H1 (cell line): Measurements from ENCODE around the gene VGLL4. TPM values are rescaled to one million over a fixed set of nuclear protein-coding genes. Genes with fewer than 3 reads are reported as not detected.

Experiments used
- CTCF ChIA-PET: fragments of 300-600 bp; sonication (Branson Sonifier 250); formaldehyde crosslinking; loops from one replicate; lab custom pipeline; 2021; ENCODE audit not compliant: partially characterized antibody; lab: Charles Lee
- POLR2A ChIA-PET: fragments of 300-600 bp; sonication (Branson Sonifier 250); formaldehyde crosslinking; loops from one replicate; lab custom pipeline; 2021; ENCODE audit warnings: inconsistent platforms; ENCODE audit not compliant: partially characterized antibody; lab: Charles Lee
- DNase-seq, 2 experiments: peaks; one replicate each; pipeline versions ENCODE4 v3.0.0 to v3.0.0-alpha.2; 2010 to 2022; ENCODE audit warnings: low spot score in 2 of 2, low read depth in 1 of 2, mixed read lengths in 1 of 2
- FAIRE-seq: peaks from 2 replicates; lab custom pipeline; 2011; peaks lifted over from hg19 to GRCh38; lab: Jason Lieb, UNC
- H2AFZ ChIP-seq: 2 replicates; pipeline ENCODE4 v1.8.1; 2012; ENCODE audit warnings: low read length, inconsistent platforms
- H2AK5ac ChIP-seq: 2 replicates; pipeline ENCODE4 v1.6.1; 2013; ENCODE audit warnings: low read depth, low read length
- H2BK120ac ChIP-seq: replicated peaks from 2 replicates; pipeline ENCODE3; 2013; ENCODE audit warnings: low read depth, low read length, inconsistent platforms
- H2BK12ac ChIP-seq: 2 replicates; pipeline ENCODE4 v1.6.1; 2013; ENCODE audit warnings: low read depth, low read length
- H2BK15ac ChIP-seq: 2 replicates; pipeline ENCODE4 v1.6.1; 2013; ENCODE audit warnings: low read length
- H2BK20ac ChIP-seq: 2 replicates; pipeline ENCODE4 v1.6.1; 2013; ENCODE audit warnings: low read length
- H2BK5ac ChIP-seq: 2 replicates; pipeline ENCODE4 v1.6.1; 2013; ENCODE audit warnings: low read depth, low read length
- H3K14ac ChIP-seq: 2 replicates; pipeline ENCODE4 v1.6.1; 2013; ENCODE audit warnings: inconsistent platforms; ENCODE audit not compliant: insufficient read length
- H3K18ac ChIP-seq: 2 replicates; pipeline ENCODE4 v1.6.1; 2013; ENCODE audit warnings: low read length; ENCODE audit errors: extremely low read depth
- H3K23ac ChIP-seq: 2 replicates; pipeline ENCODE4 v1.6.1; 2013; ENCODE audit warnings: inconsistent platforms; ENCODE audit not compliant: insufficient read length
- H3K23me2 ChIP-seq: 2 replicates; pipeline ENCODE4 v1.6.1; 2013; ENCODE audit warnings: low read depth, low read length
- H3K27ac ChIP-seq: 2 replicates; pipeline ENCODE4 v1.6.1; 2011; ENCODE audit warnings: low read depth, low read length, inconsistent platforms
- H3K27me3 ChIP-seq, 4 experiments: replicated peaks in 1 of 4; 1 replicate in 1 of 4; 2 replicates in 3 of 4; pipeline versions ENCODE4 v1.6.1 to v1.8.1; 2011 to 2013; ENCODE audit warnings: low read length in 3 of 4, mild to moderate bottlenecking in 3 of 4, inconsistent platforms in 2 of 4, mixed read lengths in 2 of 4, moderate library complexity in 1 of 4; ENCODE audit not compliant: control insufficient read depth in 3 of 4, insufficient read depth in 3 of 4; ENCODE audit errors: extremely low read depth in 1 of 4
- H3K36me3 ChIP-seq, 4 experiments: 2 replicates each; pipeline versions ENCODE4 v1.6.1 to v1.8.1; 2011 to 2013; ENCODE audit warnings: mild to moderate bottlenecking in 4 of 4, low read length in 3 of 4, moderate library complexity in 2 of 4, control low read depth in 1 of 4, inconsistent platforms in 1 of 4; ENCODE audit not compliant: insufficient read depth in 4 of 4, control insufficient read depth in 2 of 4
- H3K4ac ChIP-seq: replicated peaks from 2 replicates; pipeline ENCODE3; 2013; ENCODE audit warnings: low read length, low read depth, mixed read lengths, inconsistent platforms; ENCODE audit not compliant: insufficient read length
- H3K4me1 ChIP-seq, 4 experiments: replicated peaks in 1 of 4; 1 replicate in 1 of 4; 2 replicates in 3 of 4; pipeline versions ENCODE4 v1.6.1 to v1.8.1; 2011 to 2013; ENCODE audit warnings: low read length in 3 of 4, inconsistent platforms in 2 of 4, mixed read lengths in 1 of 4; ENCODE audit not compliant: insufficient read depth in 4 of 4, control insufficient read depth in 3 of 4
- H3K4me2 ChIP-seq, 2 experiments: 2 replicates each; pipeline versions ENCODE4 v1.6.1 to v1.8.1; 2011 to 2013; ENCODE audit warnings: low read depth in 2 of 2, low read length in 2 of 2, control low read depth in 1 of 2, inconsistent platforms in 1 of 2, mild to moderate bottlenecking in 1 of 2; ENCODE audit not compliant: insufficient read depth in 1 of 2
- H3K4me3 ChIP-seq, 4 experiments: fragments of 200-600, 300-600 bp in 1 of 4; sonication (generic), shearing (Covaris generic), sonication (Bioruptor Twin) in 1 of 4; 2 replicates each; pipeline versions ENCODE4 v1.5.1 to v1.8.1; 2011 to 2016; ENCODE audit warnings: low read length in 4 of 4, low read depth in 3 of 4, control low read depth in 2 of 4, inconsistent platforms in 2 of 4, mild to moderate bottlenecking in 2 of 4, mixed read lengths in 1 of 4, moderate library complexity in 1 of 4; ENCODE audit not compliant: insufficient read depth in 2 of 4; ENCODE audit errors: extremely low read depth in 1 of 4
- H3K56ac ChIP-seq: replicated peaks from 2 replicates; pipeline ENCODE3; 2013; ENCODE audit warnings: low read depth, mild to moderate bottlenecking, mixed read lengths, low read length, inconsistent platforms; ENCODE audit not compliant: insufficient read length
- H3K79me1 ChIP-seq: 2 replicates; pipeline ENCODE4 v1.6.1; 2013; ENCODE audit warnings: low read depth, low read length, control low read depth
- H3K79me2 ChIP-seq, 2 experiments: 2 replicates each; pipeline versions ENCODE4 v1.6.1 to v1.8.1; 2012 to 2013; ENCODE audit warnings: low read length in 2 of 2, mild to moderate bottlenecking in 2 of 2, inconsistent platforms in 1 of 2; ENCODE audit not compliant: insufficient read depth in 2 of 2, control insufficient read depth in 1 of 2
- H3K9ac ChIP-seq, 4 experiments: replicated peaks in 1 of 4; 1 replicate in 1 of 4; 2 replicates in 3 of 4; pipeline versions ENCODE4 v1.6.1 to v1.8.1; 2011 to 2013; ENCODE audit warnings: low read depth in 3 of 4, low read length in 3 of 4, control low read depth in 2 of 4, mild to moderate bottlenecking in 2 of 4, moderate library complexity in 2 of 4, inconsistent platforms in 1 of 4; ENCODE audit errors: extremely low read depth in 1 of 4
- H3K9me3 ChIP-seq, 2 experiments: 2 replicates each; pipeline versions ENCODE4 v1.6.1 to v1.8.1; 2012 to 2013; ENCODE audit warnings: mild to moderate bottlenecking in 2 of 2, moderate library complexity in 2 of 2, control low read depth in 1 of 2, inconsistent platforms in 1 of 2, low read depth in 1 of 2, low read length in 1 of 2, mixed read lengths in 1 of 2; ENCODE audit not compliant: insufficient read depth in 2 of 2
- H4K20me1 ChIP-seq, 2 experiments: replicated peaks in 1 of 2; 2 replicates each; pipeline versions ENCODE3 to v1.8.1; 2011 to 2013; ENCODE audit warnings: inconsistent platforms in 2 of 2, low read length in 2 of 2, mild to moderate bottlenecking in 1 of 2; ENCODE audit not compliant: insufficient read depth in 2 of 2, control insufficient read depth in 1 of 2
- H4K5ac ChIP-seq: 2 replicates; pipeline ENCODE4 v1.6.1; 2013; ENCODE audit warnings: low read length, low read depth, mixed read lengths, inconsistent platforms; ENCODE audit not compliant: insufficient read length
- H4K8ac ChIP-seq: 2 replicates; pipeline ENCODE4 v1.8.0; 2013; ENCODE audit warnings: mild to moderate bottlenecking, moderate library complexity, low read length, inconsistent platforms; ENCODE audit not compliant: insufficient read depth; ENCODE audit errors: extremely low read depth
- H4K91ac ChIP-seq: replicated peaks from 2 replicates; pipeline ENCODE3; 2013; ENCODE audit warnings: low read length, mixed read lengths, inconsistent platforms; ENCODE audit not compliant: insufficient read length
- ASH2L ChIP-seq: fragments of 200-600, 300-600 bp; sonication (generic); IDR thresholded peaks from one replicate; pipeline ENCODE4 v1.7.1; 2017; ENCODE audit warnings: low read length
- CEBPB ChIP-seq: IDR thresholded peaks from 2 replicates; pipeline ENCODE4 v1.6.1; 2012; ENCODE audit warnings: low read depth, low read length
- EGR1 ChIP-seq: IDR thresholded peaks from 2 replicates; pipeline ENCODE4 v1.6.1; 2011; ENCODE audit warnings: low read depth, low read length, borderline replicate concordance
- EP300 ChIP-seq, 2 experiments: IDR thresholded peaks; 1 replicate in 1 of 2; 2 replicates in 1 of 2; pipeline ENCODE4 v1.6.1; 2011 to 2012; ENCODE audit warnings: low read depth in 2 of 2, low read length in 2 of 2, mild to moderate bottlenecking in 2 of 2, borderline replicate concordance in 1 of 2, inconsistent platforms in 1 of 2, moderate library complexity in 1 of 2
- RNF2 ChIP-seq: fragments of 200-900, 300-1000 bp; sonication (generic); IDR thresholded peaks from 2 replicates; pipeline ENCODE4 v1.7.1; 2016; ENCODE audit warnings: borderline replicate concordance, low read depth, mild to moderate bottlenecking, antibody characterized with exemption, low read length; ENCODE audit not compliant: poor library complexity, severe bottlenecking; ENCODE audit errors: missing control alignments
- SIN3A ChIP-seq, 2 experiments: IDR thresholded peaks in 1 of 2; conservative IDR thresholded peaks in 1 of 2; 2 replicates each; pipeline ENCODE4 v1.6.1; 2011 to 2012; ENCODE audit warnings: low read length in 2 of 2, improper control_type of control experiment in 1 of 2, low read depth in 1 of 2, mild to moderate bottlenecking in 1 of 2
- SP4 ChIP-seq: IDR thresholded peaks from 2 replicates; pipeline ENCODE4 v1.6.1; 2012; ENCODE audit warnings: low read length, inconsistent platforms
- WGBS, 2 experiments: shearing (Covaris generic) in 1 of 2; methylation state at CpG; one replicate each; pipeline versions ENCODE4 v1.1.6 to v1.1.7; 2013 to 2015; ENCODE audit warnings: low lambda C conversion rate in 2 of 2, mixed read lengths in 2 of 2, inconsistent platforms in 1 of 2, low coverage in 1 of 2, missing lambda C conversion rate in 1 of 2; ENCODE audit not compliant: insufficient replicate concordance in 2 of 2, insufficient coverage in 1 of 2, insufficient read length in 1 of 2; ENCODE audit errors: extremely low coverage in 1 of 2, missing lambda C conversion rate in 1 of 2; 5-methylcytosine and 5-hydroxymethylcytosine counted together
- polyA plus RNA-seq, 7 experiments: library from polyadenylated mRNA; depleted of rRNA in 3 of 7; stranded (reverse) in 5 of 7; unstranded in 2 of 7; fragments of >200 nt in 5 of 7; fragments of 200-250 nt in 2 of 7; gene quantifications; 1 replicate in 5 of 7; 2 replicates in 1 of 7; 4 replicates in 1 of 7; pipeline versions ENCODE4 v1.2.1 to v1.2.3, GENCODE V29; 2011 to 2013; ENCODE audit warnings: missing spikeins in 2 of 7, mixed read lengths in 2 of 7
- total RNA-seq: library from RNA; stranded (reverse); fragmentation: NEBNext Ultra II Directional; extraction: Animal tissue kit (Norgen Biotek cat#: 25700); gene quantifications from 2 replicates; pipeline ENCODE4 v1.2.1, GENCODE V29; 2021

VGLL4 gene
- total and polyA plus RNA-seq, 2 of the 8 experiments (the other 6 are each of a cell fraction or from before 2014, with no cell fraction given): 45.1 to 50.0 TPM

DNA sequence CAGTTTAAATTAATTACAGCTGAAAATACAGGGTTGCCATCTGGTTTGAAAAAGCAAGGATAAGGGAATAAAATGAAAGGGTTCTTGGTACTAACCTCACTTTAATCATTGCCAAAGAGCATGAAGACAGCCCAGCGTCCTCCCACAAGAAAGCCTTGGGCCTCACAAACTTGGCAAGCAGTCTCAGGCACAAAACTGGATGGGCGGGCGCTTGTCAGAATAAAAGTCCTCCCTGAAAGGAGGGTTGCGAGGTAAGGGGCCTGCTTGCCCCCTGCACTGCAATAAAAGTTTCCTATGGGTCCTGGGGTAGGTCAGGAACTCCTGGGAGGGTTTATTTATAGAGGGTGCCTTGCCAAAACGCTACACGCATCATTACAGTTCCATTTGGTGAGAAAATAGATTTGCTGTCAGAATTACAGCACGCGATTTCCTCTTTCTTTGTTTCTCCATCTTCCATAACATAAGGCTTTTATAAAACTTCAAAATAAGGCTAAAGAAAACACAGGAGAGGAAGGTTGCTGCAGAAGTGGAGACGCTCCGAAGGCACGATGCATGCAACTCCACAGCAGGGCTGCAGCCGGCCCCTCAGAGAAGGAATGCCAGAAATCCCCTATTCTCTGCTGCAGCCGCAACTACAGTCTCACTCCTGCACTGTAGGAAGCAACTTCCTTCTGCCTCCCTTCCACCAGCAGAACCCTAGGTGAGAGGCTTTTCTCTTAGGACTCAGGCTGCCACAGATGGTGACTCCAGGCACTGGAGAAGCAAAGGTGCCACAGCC is 61.3 kb downstream of the VGLL4 start:
- Histone ChIP-seq H3K4me1 (peaks cover 5 to 18% (median 10%) of the 10 kb centered on the region in 4 experiments; a peak in 6 of 7 replicates), H3K79me2 (peaks cover 3 to 89% of the 10 kb centered on the region in 2 experiments), H3K56ac (no peak overlapping the region), H2BK5ac (peak overlapping the region; percentile 79; the same call in 1 of the 2 replicates), H4K91ac (peak overlapping the region; percentile 83), H4K5ac (peak overlapping the region; percentile 79), H2AK5ac (peak overlapping the region; percentile 28; the same call in 1 of the 2 replicates), H3K23ac (no peak overlapping the region), H3K9ac (peak overlapping the region in 2 of 4 experiments; percentile 1 to 61; a peak in 3 of 7 replicates), H3K9me3 (no peaks in the 10 kb centered on the region), H3K18ac (peak overlapping the region; percentile 92), H4K8ac (no peak overlapping the region), H2BK12ac (no peak overlapping the region), H2BK15ac (no peak overlapping the region), H3K79me1 (peaks cover 10% of the 10 kb centered on the region), H2AFZ (no peak overlapping the region), H2BK120ac (peak overlapping the region; percentile 60), H3K4me3 (peak overlapping the region; percentile 25 to 57 (median 40); a peak in 7 of 8 replicates), H3K4ac (peak overlapping the region; percentile 22), H2BK20ac (no peak overlapping the region), H3K4me2 (peak overlapping the region; percentile 66 to 77), H3K23me2 (0 out of 2 replicates have a peak, but pooled peaks cover 3% of the 10 kb centered on the region), H4K20me1 (peaks cover 2 to 5% of the 10 kb centered on the region in 2 experiments), H3K27ac (peak overlapping the region; percentile 38), H3K36me3 (no peaks in the 10 kb centered on the region), H3K27me3 (no peaks in the 10 kb centered on the region), H3K14ac (no peak overlapping the region)
- 8% methylated on average over 12 of the region's 13 CpGs; no CpG with 5 or more reads in 1 of the 2 experiments for WGBS, 2 experiments
- ChIA-PET POLR2A (interaction anchor here (1.8 kb wide), 1 partner anchor 9 kb away, joined by 4 read pairs; no protein-coding TSS in a partner anchor), CTCF (interaction anchor here (1.9 kb wide), 1 partner anchor 8 kb away, joined by 7 read pairs; no protein-coding TSS in a partner anchor)
- FAIRE-seq (peak; percentile 39), DNase-seq (peak in 1 of 2 experiments; percentile 62)
- TF ChIP-seq EGR1: peak; percentile 43; the same call in 1 of the 2 replicates
- TF ChIP-seq RNF2: no peak
- TF ChIP-seq EP300 (IDR thresholded peaks at IDR 0.05; ENCODE audit: borderline replicate concordance in 1 of 2, low read depth in 2 of 2, low read length in 2 of 2): no peak
- 0 out of 2 replicates have a peak, but pooled peaks have one; percentile 6 for TF ChIP-seq CEBPB
- TF ChIP-seq SP4: no peak
- 0 out of 4 replicates have a peak, but pooled peaks of 1 of the 2 experiments have one; percentile 29 for TF ChIP-seq SIN3A (conservative IDR thresholded peaks at IDR 0.05 in 1 of 2, IDR thresholded peaks at IDR 0.05 in 1 of 2; ENCODE audit: low read depth in 1 of 2, low read length in 2 of 2)
- peak; percentile 60 for TF ChIP-seq ASH2L
